ENCODE results near the gene ATP1A3. TPM values are rescaled to one million over a fixed set of nuclear protein-coding genes. Genes with fewer than 3 reads are reported as not detected.

ATP1A3 gene
- total and polyA plus RNA-seq, 12 donors: 38.0 to 419 (median 334) TPM

GRCh38 chr19:42023943-42024260 is 29.9 kb upstream of the ATP1A3 start:
- no peaks in the 10 kb centered on the region for H3K27me3 ChIP-seq
- intact Hi-C loops (cut with DNase I): no loop called here
- peak overlapping the region in 7 of 10 donors; percentile 48 to 81 (median 63) for H3K27ac ChIP-seq
- no peaks in the 10 kb centered on the region for H3K9me3 ChIP-seq
- H3K4me3 ChIP-seq: no peak overlapping the region
- DNase-seq (no peak), ATAC-seq (no peak)
- H3K4me1 ChIP-seq: peaks cover 0 to 35% (median 15%) of the 10 kb centered on the region in 9 donors
- no peaks in the 10 kb centered on the region for H3K36me3 ChIP-seq
- 77 to 86% methylated on average over 4 of the region's 4 CpGs for WGBS, 2 donors
- TF ChIP-seq, protein P1, sequence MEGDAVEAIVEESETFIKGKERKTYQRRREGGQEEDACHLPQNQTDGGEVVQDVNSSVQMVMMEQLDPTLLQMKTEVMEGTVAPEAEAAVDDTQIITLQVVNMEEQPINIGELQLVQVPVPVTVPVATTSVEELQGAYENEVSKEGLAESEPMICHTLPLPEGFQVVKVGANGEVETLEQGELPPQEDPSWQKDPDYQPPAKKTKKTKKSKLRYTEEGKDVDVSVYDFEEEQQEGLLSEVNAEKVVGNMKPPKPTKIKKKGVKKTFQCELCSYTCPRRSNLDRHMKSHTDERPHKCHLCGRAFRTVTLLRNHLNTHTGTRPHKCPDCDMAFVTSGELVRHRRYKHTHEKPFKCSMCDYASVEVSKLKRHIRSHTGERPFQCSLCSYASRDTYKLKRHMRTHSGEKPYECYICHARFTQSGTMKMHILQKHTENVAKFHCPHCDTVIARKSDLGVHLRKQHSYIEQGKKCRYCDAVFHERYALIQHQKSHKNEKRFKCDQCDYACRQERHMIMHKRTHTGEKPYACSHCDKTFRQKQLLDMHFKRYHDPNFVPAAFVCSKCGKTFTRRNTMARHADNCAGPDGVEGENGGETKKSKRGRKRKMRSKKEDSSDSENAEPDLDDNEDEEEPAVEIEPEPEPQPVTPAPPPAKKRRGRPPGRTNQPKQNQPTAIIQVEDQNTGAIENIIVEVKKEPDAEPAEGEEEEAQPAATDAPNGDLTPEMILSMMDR (IDR thresholded peaks at IDR 0.05): no peak

- Histone ChIP-seq H3K9me3 (no peaks in the 10 kb centered on the region), H3K36me3 (no peaks in the 10 kb centered on the region), H3K4me1 (peaks cover 0 to 35% (median 15%) of the 10 kb centered on the region in 9 donors), H3K4me3 (no peak overlapping the region), H3K27ac (peak overlapping the region in 1 of 10 donors; percentile 81), H3K27me3 (no peaks in the 10 kb centered on the region)
- WGBS, 2 donors: 71 to 78% methylated on average over 17 of the region's 17 CpGs
- DNase-seq (no peak), ATAC-seq (peak in 2 of 8 donors; percentile 38 to 47)
- TF ChIP-seq, protein P1 (IDR thresholded peaks at IDR 0.05): peak in 4 of 9 donors; percentile 12 to 38 (median 26)
- intact Hi-C loops (cut with DNase I): no loop called here
Observed at GRCh38 chr19:42023121-42023942, 29.3 kb upstream of the ATP1A3 start.

- ATAC-seq (peak in 2 of 8 donors; percentile 6 to 10), DNase-seq (no peak)
- Histone ChIP-seq H3K9me3 (no peaks in the 10 kb centered on the region), H3K4me1 (peaks cover 0 to 35% (median 15%) of the 10 kb centered on the region in 9 donors), H3K36me3 (no peaks in the 10 kb centered on the region), H3K27ac (no peak overlapping the region), H3K4me3 (no peak overlapping the region), H3K27me3 (no peaks in the 10 kb centered on the region)
- TF ChIP-seq, protein P1 (IDR thresholded peaks at IDR 0.05): no peak
- intact Hi-C loops (cut with DNase I): no loop called here
- 32 to 43% methylated on average over 5 of the region's 5 CpGs for WGBS, 2 donors
Observed at GRCh38 chr19:42022616-42023015, 28.6 kb upstream of the ATP1A3 start.

DNA sequence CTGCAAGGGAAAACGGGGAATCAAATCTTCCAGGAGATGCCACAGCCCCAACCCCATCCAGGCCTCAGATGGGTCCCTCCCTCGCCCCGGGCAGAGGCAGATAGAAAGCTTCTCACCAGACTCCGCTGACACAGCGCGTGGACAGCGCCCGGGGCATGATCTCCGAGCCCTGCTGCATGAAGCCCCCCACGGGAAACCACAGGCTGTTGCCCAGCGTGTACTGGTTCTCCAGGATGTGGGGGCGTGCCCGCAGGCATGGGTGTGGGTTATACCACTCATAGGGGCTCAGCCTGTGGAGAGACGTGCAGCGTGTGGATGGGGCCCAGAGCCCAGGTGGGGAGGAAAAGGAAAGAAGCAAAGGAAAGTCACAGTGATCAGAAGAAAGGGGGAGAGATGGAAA is 27.2 kb upstream of the ATP1A3 start:
- Histone ChIP-seq H3K4me3 (no peak overlapping the region), H3K9me3 (no peaks in the 10 kb centered on the region), H3K27ac (no peak overlapping the region), H3K4me1 (peaks cover 0 to 35% (median 15%) of the 10 kb centered on the region in 9 donors), H3K36me3 (no peaks in the 10 kb centered on the region), H3K27me3 (no peaks in the 10 kb centered on the region)
- TF ChIP-seq, protein P1 (IDR thresholded peaks at IDR 0.05): no peak
- DNase-seq: no peak
- no peak for ATAC-seq
- 77 to 82% methylated on average over 15 of the region's 15 CpGs for WGBS, 2 donors
- intact Hi-C loops (cut with DNase I): no loop called here

Measured in heart right ventricle (tissue), 16 donors.